ENCODE results near the gene MKNK2. TPM values are rescaled to one million over a fixed set of nuclear protein-coding genes. Genes with fewer than 3 reads are reported as not detected.
A peak's percentile ranks its signal among the peaks of the same experiment; 100 is the strongest.
"Not testable (repeated sequence)": the region's sequence is repeated elsewhere in the genome, so short reads cannot be mapped to it uniquely, and the experiment has no call there.

Gene MKNK2
- polyA plus RNA-seq, 1 donor: 54.4 TPM

- DNase-seq: no peak
Measured at GRCh38 chr19:2045501-2046045, 5.5 kb downstream of the MKNK2 start.

- DNase-seq: no peak
Measured at GRCh38 chr19:2044709-2045500, 6.1 kb downstream of the MKNK2 start.

- DNase-seq: no peak
Measured at GRCh38 chr19:2043961-2044708, 6.9 kb downstream of the MKNK2 start.

- no peak for DNase-seq
Measured at GRCh38 chr19:2043251-2043641, 7.8 kb downstream of the MKNK2 start.

GRCh38 chr19:2042485-2043250, 8.4 kb downstream of the MKNK2 start:
- DNase-seq: no peak

- peak; percentile 92 for DNase-seq
Measured at GRCh38 chr19:2041683-2042484, 9.2 kb downstream of the MKNK2 start.

- no peak for DNase-seq
Measured at GRCh38 chr19:2041433-2041682, 9.7 kb downstream of the MKNK2 start.

GRCh38 chr19:2040647-2041432, 10.2 kb downstream of the MKNK2 start:
- DNase-seq: no peak

- DNase-seq: no peak
Measured at GRCh38 chr19:2039959-2040646, 10.9 kb downstream of the MKNK2 start.

GRCh38 chr19:2039089-2039958, 11.7 kb downstream of the MKNK2 start:
- DNase-seq: no peak

- no peak for DNase-seq
Measured at GRCh38 chr19:2038284-2039088, 12.6 kb downstream of the MKNK2 start.

- no peak for DNase-seq
Measured at GRCh38 chr19:2037651-2038255, 13.3 kb downstream of the MKNK2 start.

GRCh38 chr19:2036424-2036823, 14.6 kb downstream of the MKNK2 start:
- no peak for DNase-seq

- DNase-seq: no peak
Measured at GRCh38 chr19:2035590-2035991, 15.5 kb downstream of the MKNK2 start.

- DNase-seq: no peak
Measured at GRCh38 chr19:2034729-2035589, 16.1 kb downstream of the MKNK2 start.

GRCh38 chr19:2034253-2034652, 16.8 kb downstream of the MKNK2 start:
- DNase-seq: not testable (repeated sequence)

- DNase-seq: no peak
Measured at GRCh38 chr19:2033825-2034159, 17.3 kb downstream of the MKNK2 start.

Data from left kidney (tissue), 2 donors.